ENCODE results near the gene CDC73. TPM values are rescaled to one million over a fixed set of nuclear protein-coding genes. Genes with fewer than 3 reads are reported as not detected.

The CDC73 gene
- total RNA-seq, 1 experiment from 2014 or later: 62.5 TPM

DNA sequence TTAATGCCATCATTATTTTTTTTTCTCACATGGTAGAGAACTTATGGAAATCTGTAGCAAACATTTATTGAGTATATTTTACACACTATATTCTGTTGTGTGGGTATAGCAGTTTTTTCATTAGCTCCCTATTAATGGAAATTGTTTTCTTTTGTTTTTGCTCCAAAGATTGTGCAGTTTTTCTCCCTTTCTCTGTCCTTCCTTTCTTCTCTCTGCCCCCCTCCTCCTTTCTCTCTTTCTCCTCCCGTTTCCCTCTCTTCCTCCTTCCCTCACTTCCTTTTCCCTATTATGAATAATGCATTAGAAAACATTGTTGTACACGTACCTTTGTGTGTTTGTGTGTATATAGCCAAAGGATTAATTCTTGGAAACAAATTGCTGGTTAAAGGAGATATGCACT, 20.6 kb downstream of the CDC73 start:
- H3K4me3 Mint-ChIP-seq: no peak overlapping the region
- Histone ChIP-seq H4K5ac (ENCODE audit: insufficient read length, low read depth, low read length) (no peak overlapping the region), H3K27ac (ENCODE audit: insufficient read length, low read depth, low read length) (no peak overlapping the region), H3K9ac (ENCODE audit: extremely low read depth, insufficient read length, low read length) (no peak overlapping the region), H3K79me1 (ENCODE audit: insufficient read depth, low read depth, low read length, poor library complexity, severe bottlenecking) (no peaks in the 10 kb centered on the region), H3K14ac (ENCODE audit: insufficient read depth, low read length) (no peak overlapping the region), H2AFZ (ENCODE audit: low read length) (no peak overlapping the region), H4K8ac (replicated peaks; ENCODE audit: insufficient read length, low read depth, low read length) (no peak overlapping the region), H2BK20ac (ENCODE audit: low read depth, low read length, poor library complexity, severe bottlenecking) (no peak overlapping the region), H3K27me3 (ENCODE audit: insufficient read depth, low read length) (no peaks in the 10 kb centered on the region), H3K4me1 (ENCODE audit: insufficient read depth, low read length) (peaks cover 4% of the 10 kb centered on the region; the same call in 1 of the 2 replicates), H3T11ph (ENCODE audit: low read length) (no peak overlapping the region), H2BK5ac (ENCODE audit: insufficient read length, low read length) (no peak overlapping the region), H2BK120ac (ENCODE audit: low read depth, low read length, poor library complexity, severe bottlenecking) (no peak overlapping the region), H3K18ac (ENCODE audit: insufficient read length, low read depth, low read length) (no peak overlapping the region), H3K23ac (ENCODE audit: insufficient read length, low read depth, low read length) (no peak overlapping the region), H4K20me1 (ENCODE audit: control insufficient read depth, insufficient read depth, insufficient read length) (no peaks in the 10 kb centered on the region), H3K4me2 (ENCODE audit: insufficient read depth, insufficient read length, low read length) (no peak overlapping the region), H3K79me2 (ENCODE audit: insufficient read depth, low read length) (no peaks in the 10 kb centered on the region), H3K56ac (ENCODE audit: insufficient read length, low read depth, low read length) (no peak overlapping the region), H3K9me3 (ENCODE audit: control insufficient read depth, low read depth, low read length) (no peaks in the 10 kb centered on the region), H2BK12ac (ENCODE audit: insufficient read length, low read depth, low read length) (no peak overlapping the region), H2BK15ac (ENCODE audit: low read depth, low read length) (no peak overlapping the region), H2AK5ac (ENCODE audit: insufficient read length, low read length) (no peak overlapping the region), H3K23me2 (ENCODE audit: insufficient read length, low read depth, low read length, poor library complexity, severe bottlenecking) (no peaks in the 10 kb centered on the region), H4K91ac (ENCODE audit: insufficient read length, low read depth, low read length) (no peak overlapping the region), H3K4ac (ENCODE audit: low read depth, low read length) (no peak overlapping the region)
- TF ChIP-seq, protein P1, sequence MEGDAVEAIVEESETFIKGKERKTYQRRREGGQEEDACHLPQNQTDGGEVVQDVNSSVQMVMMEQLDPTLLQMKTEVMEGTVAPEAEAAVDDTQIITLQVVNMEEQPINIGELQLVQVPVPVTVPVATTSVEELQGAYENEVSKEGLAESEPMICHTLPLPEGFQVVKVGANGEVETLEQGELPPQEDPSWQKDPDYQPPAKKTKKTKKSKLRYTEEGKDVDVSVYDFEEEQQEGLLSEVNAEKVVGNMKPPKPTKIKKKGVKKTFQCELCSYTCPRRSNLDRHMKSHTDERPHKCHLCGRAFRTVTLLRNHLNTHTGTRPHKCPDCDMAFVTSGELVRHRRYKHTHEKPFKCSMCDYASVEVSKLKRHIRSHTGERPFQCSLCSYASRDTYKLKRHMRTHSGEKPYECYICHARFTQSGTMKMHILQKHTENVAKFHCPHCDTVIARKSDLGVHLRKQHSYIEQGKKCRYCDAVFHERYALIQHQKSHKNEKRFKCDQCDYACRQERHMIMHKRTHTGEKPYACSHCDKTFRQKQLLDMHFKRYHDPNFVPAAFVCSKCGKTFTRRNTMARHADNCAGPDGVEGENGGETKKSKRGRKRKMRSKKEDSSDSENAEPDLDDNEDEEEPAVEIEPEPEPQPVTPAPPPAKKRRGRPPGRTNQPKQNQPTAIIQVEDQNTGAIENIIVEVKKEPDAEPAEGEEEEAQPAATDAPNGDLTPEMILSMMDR (conservative IDR thresholded peaks at IDR 0.05): no peak
- peaks cover 7 to 10% of the 10 kb centered on the region in 2 experiments for H3K4me1 Mint-ChIP-seq
- no peaks in the 10 kb centered on the region for H3K9me3 Mint-ChIP-seq
- WGBS (ENCODE audit: extremely low coverage, insufficient read length, low lambda C conversion rate): no CpG with 5 or more reads among the region's 2 CpGs
- DNase-seq: no peak
- H3K36me3 Mint-ChIP-seq (ENCODE audit: insufficient read depth in 1 of 3, low read depth in 3 of 3): peaks cover 38 to 61% (median 57%) of the 10 kb centered on the region in 3 experiments; a peak in 6 of 7 replicates
- no peaks in the 10 kb centered on the region for H3K27me3 Mint-ChIP-seq (ENCODE audit: low read depth)
- H3K27ac Mint-ChIP-seq: no peak overlapping the region

All from H9 (cell line).